Astrocyte of the spinal cord (primary cell): ENCODE measurements around the gene LRRC15.

Source experiments
- DNase-seq: peaks from one replicate; pipeline ENCODE4 v3.0.0; 2011; ENCODE audit warnings: low read depth, low spot score
- H3K4me3 ChIP-seq: 2 replicates; pipeline ENCODE4 v1.5.1; 2011; ENCODE audit warnings: low read depth, mild to moderate bottlenecking, low read length, moderate library complexity
- in situ Hi-C: cut with HindIII; loops from 2 replicates; pipeline ENCODE4 v1.10.0; 2017; ENCODE audit warnings: low sequenced_read_pairs
- TF ChIP-seq, protein P1 (sequence below): IDR thresholded peaks from 2 replicates; pipeline ENCODE4 v1.5.1; 2012; ENCODE audit warnings: low read depth, mild to moderate bottlenecking, low read length, inconsistent platforms

The LRRC15 gene

DNA sequence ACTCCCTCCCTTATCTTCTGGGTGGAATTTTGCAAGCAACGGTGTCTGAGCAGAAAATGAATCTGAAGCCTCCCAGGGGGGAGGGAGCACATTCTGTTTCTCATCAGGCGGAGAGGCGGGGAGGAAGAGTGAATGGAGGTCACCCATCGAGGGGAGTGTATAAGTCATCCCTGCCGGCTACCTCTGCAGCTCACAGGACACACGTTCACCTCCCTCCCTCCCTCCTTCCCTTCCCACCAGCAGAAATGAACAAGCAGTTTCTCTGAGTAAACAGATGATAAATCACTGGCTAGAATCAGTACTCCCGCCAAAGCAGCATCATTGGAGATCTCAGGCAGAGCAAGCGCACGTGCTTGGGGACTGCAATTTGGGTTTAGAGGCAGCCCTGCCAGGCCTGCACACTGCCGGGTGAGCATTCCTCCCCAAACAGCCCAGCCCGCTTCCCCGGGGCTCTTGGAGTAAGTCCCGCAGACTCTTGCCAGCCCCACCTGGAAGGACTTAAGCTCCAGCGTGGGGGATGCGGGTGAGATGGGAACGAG lies 56.7 kb downstream of the LRRC15 start:
- TF ChIP-seq, protein P1, sequence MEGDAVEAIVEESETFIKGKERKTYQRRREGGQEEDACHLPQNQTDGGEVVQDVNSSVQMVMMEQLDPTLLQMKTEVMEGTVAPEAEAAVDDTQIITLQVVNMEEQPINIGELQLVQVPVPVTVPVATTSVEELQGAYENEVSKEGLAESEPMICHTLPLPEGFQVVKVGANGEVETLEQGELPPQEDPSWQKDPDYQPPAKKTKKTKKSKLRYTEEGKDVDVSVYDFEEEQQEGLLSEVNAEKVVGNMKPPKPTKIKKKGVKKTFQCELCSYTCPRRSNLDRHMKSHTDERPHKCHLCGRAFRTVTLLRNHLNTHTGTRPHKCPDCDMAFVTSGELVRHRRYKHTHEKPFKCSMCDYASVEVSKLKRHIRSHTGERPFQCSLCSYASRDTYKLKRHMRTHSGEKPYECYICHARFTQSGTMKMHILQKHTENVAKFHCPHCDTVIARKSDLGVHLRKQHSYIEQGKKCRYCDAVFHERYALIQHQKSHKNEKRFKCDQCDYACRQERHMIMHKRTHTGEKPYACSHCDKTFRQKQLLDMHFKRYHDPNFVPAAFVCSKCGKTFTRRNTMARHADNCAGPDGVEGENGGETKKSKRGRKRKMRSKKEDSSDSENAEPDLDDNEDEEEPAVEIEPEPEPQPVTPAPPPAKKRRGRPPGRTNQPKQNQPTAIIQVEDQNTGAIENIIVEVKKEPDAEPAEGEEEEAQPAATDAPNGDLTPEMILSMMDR, result no peak

DNA sequence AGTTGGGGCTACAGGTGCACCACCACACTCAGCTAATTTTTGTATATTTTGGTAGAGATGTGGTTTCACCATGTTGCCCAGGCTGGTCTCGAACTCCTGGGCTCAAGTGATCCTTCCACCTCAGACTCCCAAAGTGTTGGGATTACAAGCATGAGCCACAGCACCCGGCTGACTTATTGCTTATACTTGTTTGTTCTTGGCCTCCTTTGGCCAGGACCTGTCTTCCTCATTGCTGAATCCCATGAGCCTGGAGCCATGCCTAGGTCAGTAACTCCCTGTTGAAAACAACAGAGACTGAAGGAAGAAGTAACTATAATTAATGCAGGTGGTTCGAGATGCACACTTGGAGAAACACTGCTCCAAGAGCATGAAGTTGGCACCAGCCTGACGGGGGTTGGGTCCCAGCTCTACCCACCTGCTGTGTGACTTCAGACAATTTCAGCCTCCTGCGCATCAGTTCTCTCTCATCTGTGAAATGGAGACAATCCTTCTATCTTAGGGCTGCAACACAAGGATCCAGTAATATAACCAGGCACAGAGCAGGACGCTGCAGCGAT lies 57.3 kb downstream of the LRRC15 start:
- no peak overlapping the region for H3K4me3 ChIP-seq
- TF ChIP-seq, protein P1, result no peak
- in situ Hi-C loops, result no loop called here
- no peak for DNase-seq

More for the DNA sequence above, 56.7 kb downstream of the LRRC15 start:
- in situ Hi-C loops, result no loop called here
- peak; percentile 47 for DNase-seq
- no peak overlapping the region for H3K4me3 ChIP-seq

DNA sequence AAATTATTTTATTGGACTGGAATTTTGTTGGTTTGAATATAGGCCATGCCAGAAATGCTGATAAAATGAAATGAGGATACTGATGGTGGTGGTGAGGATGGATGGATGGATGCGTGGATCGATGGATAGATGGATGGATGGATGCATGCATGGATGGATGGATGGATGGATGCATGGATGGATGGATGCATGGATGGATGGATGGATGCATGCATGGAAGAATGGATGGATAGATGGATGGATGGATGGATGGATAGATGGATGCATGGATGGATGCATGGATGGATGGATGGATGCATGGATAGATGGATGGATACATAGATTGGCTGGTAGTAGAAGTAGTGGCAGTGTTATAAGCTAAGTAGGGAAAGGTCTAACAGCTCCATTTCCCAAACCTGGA lies 58.5 kb downstream of the LRRC15 start:
- in situ Hi-C loops, result no loop called here
- TF ChIP-seq, protein P1, result no peak
- DNase-seq, result no peak
- no peak overlapping the region for H3K4me3 ChIP-seq

DNA sequence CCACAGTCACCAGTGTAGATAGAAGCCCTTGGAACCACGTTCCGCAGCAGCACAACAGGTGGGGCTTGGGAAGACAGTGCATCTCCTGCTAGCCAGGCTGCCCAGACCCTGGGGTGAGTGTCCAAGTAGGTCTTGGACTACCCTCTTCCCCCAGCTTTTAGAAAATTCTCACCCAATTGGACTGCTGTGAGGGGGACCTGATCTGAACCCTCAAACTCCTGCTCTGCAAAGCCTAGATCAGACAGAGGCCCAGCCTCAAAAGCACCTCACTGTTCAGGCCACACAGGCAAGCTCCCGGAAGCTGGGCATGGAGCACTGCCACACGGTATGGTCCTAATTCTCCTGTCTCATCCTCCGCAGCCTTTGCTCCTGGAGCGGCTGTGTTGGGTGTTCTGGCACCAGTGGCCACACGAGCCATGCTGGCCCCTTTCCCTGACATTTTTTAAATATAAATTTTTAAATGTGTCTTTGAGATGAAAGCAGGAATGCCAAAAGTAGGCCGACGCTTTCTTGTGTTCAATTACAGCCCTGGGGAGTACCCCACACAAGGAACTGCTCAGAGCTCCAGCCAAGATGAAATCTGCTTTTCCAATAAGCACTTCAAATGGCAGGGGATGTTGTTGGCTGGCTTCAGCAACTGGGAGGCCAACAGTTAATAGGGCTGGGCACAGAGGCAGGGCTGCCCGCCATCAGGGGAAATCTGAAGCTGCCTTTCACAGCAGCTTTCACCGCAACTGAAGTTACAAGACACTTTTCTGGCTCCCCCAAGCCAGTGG lies 59.3 kb downstream of the LRRC15 start:
- DNase-seq, result no peak
- H3K4me3 ChIP-seq, result no peak overlapping the region
- in situ Hi-C loops, result no loop called here
- TF ChIP-seq, protein P1, result no peak

DNA sequence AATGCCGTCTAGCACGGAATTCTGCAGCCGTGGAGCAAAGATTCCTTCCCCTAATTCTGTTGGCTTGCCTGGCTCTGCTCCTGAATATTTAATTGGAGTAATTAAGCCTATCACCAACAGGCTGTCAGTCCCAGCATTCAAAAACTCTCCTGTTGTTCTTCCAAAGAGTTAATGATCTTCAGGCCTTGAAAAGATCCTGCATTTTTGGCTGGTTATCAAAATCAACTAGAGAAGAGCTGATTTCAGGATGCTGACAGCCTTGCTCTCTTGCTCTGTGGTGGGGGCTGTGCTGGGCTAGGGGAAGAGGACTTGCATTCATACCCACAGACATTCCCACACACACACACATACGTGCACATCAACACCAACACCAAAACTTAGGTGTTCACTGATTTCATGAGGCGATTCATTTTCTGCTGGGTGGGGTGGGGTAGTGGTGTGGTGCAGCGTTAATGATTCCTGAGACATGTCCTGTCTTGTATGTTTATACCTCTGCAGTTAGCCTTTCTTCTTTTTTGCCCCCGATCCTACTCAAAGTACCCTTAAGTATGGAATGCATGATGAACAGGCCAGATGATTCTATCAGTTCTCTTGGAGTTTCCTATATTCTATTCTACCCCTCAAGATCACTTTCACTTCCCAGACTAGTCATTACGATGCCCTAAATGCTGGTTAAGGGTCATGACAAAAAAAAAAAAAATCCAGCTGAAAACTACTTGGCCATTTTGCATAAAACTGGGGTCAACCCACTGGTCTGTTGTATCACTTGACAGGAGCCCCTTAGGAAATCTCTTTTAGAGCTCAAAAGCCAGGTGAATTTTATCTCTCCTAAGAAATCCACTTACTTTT lies 60.7 kb downstream of the LRRC15 start:
- TF ChIP-seq, protein P1, result no peak
- H3K4me3 ChIP-seq, result no peak overlapping the region
- in situ Hi-C loops, result no loop called here
- no peak for DNase-seq

DNA sequence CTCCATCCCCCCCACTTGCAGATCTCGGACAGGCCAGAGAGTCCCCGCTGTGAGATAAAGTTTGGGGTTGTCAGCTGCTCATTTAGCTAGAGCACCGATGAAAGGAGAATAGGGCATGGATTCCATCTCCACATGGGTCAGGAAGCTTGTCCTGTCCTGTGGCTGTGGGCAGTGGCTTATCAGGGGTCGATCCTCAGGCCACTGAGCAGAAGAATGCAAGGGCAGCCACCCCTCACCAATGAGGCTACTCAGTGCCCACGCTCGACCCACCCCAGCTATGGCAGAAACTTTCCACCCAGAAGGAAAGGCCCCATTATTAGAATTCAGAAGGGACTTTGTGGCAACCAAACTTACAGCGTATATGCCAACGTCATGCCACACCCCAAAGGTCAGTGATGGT lies 61.7 kb downstream of the LRRC15 start:
- DNase-seq, result no peak
- in situ Hi-C loops, result no loop called here
- no peak overlapping the region for H3K4me3 ChIP-seq
- TF ChIP-seq, protein P1, result no peak
